Heart left ventricle (tissue), 13 donors: ENCODE data around the gene CSTPP1.

ENCODE experiments used
- CTCF ChIP-seq, 12 donors: fragments of 200-600 bp; sonication (generic) in 4 of 12; IDR thresholded peaks; one replicate each; pipeline versions ENCODE4 v1.5.0 to v1.8.0; 2018 to 2022; ENCODE audit warnings: antibody characterized with exemption in 12 of 12, mild to moderate bottlenecking in 5 of 12
- POLR2A ChIP-seq, 2 donors: fragments of 450-650 bp; IDR thresholded peaks; one replicate each; pipeline ENCODE4 v1.6.1; 2017; ENCODE audit warnings: antibody characterized with exemption in 2 of 2, mild to moderate bottlenecking in 2 of 2, moderate library complexity in 2 of 2
- donor health status: ischemic (EF 13 %, LVEDD 7.1; RV severe dilation, severe dysfunction).
- donor health status: DM: no; HTN: yes; CAD: no.
- donor health status: DM: no; HTN: no; CAD: no.
- donor health status: ischemic (EF 25% LVEDD 6.9; RV normal size, moderate dysfunction).
- donor health status: ischemic (EF 25% LVEDD 5.7; RV mildly dilated, moderate dysfunction).
- donor health status: ischemic (EF 35%, LVEDD 5.7; RV mildly dilated, moderate dysfunction).
- donor health status: nonischemic (EF 11% LVEDD 7.7; RV severe dilation, severe dysfunction).
- donor health status: DM: yes; HTN: yes; CAD: no.
- donor health status: PGD.
- donor health status: ischemic (EF 29% LVEDD 5.4; RV normal size, mild dysfunction).
- donor health status: nonischemic (EF 23%, LVEDD 6.1; RV moderate dilation, normal function).

- TF ChIP-seq CTCF (IDR thresholded peaks at IDR 0.05): no peak
- no peak for TF ChIP-seq POLR2A (IDR thresholded peaks at IDR 0.05)
These were observed 18.8 kb upstream of the CSTPP1 start for GRCh38 chr11:46917762-46918082.
